HG03460 (cell line): ENCODE results near the gene PSPH.
"Not testable (repeated sequence)": the region's sequence is repeated elsewhere in the genome, so short reads cannot be mapped to it uniquely, and the experiment has no call there.

Experiments used
- ATAC-seq: cut with Tn5 transposase; IDR thresholded peaks from one replicate; pipeline ENCODE4 v1.9.1; 2021; ENCODE audit not compliant: unreplicated experiment

PSPH gene

GRCh38 chr7:56063500-56063881, 12.2 kb upstream of the PSPH start:
- ATAC-seq = no peak

- no peak for ATAC-seq
Observed at GRCh38 chr7:56062382-56062781, 11.1 kb upstream of the PSPH start.

GRCh38 chr7:56053993-56054392, 2.7 kb upstream of the PSPH start:
- no peak for ATAC-seq

DNA sequence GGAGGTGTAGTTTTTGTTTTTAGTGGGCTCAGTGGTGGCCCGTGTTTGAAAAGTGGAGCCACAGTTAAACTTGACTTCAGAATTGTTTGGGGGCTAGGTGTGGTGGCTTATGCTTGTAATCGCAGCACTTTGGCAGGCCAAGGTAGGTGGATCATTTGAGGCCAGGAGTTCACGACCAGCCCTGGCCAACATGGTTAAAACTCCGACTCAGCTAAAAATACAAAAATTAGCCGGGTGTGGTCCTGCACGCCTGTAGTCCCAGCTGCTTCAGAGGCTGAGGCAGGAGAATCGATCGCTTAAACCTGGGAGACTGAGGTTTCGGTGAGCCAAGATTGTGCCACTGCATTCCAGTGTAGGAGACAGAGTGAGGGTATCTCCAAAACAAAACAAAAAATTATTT, 2.1 kb upstream of the PSPH start:
- ATAC-seq = no peak

DNA sequence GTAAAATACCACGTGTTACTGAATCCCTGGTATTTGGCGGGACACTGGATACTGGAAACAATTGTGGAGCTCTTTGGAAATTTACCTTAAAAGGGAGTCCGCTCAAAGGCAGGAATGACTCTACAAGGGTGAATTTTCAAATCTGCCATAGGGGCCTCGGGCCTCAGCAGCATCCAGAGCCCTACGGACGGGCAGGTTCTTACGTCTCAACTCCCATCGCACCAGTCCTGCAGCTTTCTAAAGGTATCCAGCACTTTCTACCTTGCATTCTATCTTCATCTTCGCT, 248 bp downstream of the PSPH start:
- no peak for ATAC-seq

- not testable (repeated sequence) for ATAC-seq
Observed at GRCh38 chr7:56048763-56049162, 2.5 kb downstream of the PSPH start.

DNA sequence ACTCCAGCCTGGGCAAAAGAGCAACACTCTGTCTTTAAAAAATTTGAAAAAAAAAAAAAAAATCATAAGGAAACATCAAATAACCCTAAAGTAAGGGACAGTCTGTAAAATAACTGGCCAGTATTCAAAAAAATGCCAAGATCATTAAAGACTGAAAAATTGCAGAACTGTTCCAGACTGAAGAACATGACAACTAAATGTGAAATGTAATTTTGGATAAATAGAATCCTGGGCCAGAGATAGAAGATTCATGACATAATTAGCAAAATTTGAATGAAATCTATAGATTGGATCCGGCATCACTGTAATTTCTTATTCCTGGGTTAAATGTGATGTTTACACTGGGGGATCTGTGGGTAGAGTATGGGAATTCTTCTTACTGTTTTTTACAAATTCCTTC, 3.0 kb downstream of the PSPH start:
- no peak for ATAC-seq

GRCh38 chr7:56047446-56048116, 3.7 kb downstream of the PSPH start:
- not testable (repeated sequence) for ATAC-seq

DNA sequence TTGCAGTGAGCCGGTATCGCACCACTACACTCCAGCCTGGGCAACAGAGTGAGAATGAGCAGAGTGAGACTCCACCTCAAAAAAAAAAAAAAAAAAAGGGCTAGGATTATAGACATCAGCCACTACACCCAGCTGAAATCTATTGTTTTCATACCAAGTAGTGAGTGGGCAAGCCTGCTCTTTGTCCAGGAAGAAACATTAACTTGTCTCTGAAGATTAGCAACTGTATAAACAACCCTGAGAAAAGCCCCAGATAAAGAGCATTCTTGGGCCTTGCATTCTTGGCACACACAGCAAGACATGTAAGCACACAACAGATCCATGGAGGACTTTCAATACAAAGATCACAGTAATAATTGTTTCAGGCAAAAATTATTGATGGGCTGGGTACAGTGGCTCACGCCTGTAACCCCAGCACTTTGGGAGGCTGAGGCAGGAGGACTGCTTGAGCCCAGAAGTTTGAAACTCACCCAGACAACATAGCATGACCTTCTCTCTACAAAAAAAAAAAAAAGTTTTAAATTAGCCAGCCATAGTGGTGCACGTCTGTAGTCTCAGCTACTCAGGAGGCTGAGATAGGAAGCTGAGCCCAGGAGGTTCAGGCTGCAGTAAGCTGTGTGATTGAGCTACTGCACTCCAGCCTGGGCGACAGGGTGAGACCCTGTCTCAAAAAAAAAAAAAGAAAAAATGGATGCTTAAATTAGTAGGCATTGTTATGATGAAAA, 4.4 kb downstream of the PSPH start:
- ATAC-seq = no peak

- ATAC-seq = not testable (repeated sequence)
Observed at GRCh38 chr7:56045758-56046157, 5.5 kb downstream of the PSPH start.

- no peak for ATAC-seq
Observed at GRCh38 chr7:56040730-56041129, 10.5 kb downstream of the PSPH start.

- peak; percentile 96 for ATAC-seq
Observed at GRCh38 chr7:56033671-56034432, 17.4 kb downstream of the PSPH start.

DNA sequence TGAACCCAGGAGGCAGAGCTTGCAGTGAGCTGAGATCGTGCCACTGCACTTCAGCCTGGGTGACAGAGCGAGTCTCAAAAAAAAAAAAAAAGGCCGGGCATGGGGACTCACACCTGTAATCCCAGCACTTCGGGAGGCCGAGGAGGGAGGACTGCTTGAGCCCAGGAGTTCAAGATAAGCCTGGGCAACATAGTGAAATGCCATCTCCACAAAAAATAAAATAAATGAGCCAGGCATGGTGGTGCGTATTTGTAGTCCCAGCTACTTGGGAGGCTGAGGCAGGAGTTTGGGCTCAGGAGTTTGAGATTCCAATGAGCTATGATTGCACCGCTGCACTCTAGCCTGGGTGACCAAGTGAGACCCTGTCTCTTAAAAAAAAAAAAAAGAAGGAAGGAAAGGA, 18.7 kb downstream of the PSPH start:
- not testable (repeated sequence) for ATAC-seq

GRCh38 chr7:56031556-56031955, 19.7 kb downstream of the PSPH start:
- ATAC-seq = not testable (repeated sequence)

DNA sequence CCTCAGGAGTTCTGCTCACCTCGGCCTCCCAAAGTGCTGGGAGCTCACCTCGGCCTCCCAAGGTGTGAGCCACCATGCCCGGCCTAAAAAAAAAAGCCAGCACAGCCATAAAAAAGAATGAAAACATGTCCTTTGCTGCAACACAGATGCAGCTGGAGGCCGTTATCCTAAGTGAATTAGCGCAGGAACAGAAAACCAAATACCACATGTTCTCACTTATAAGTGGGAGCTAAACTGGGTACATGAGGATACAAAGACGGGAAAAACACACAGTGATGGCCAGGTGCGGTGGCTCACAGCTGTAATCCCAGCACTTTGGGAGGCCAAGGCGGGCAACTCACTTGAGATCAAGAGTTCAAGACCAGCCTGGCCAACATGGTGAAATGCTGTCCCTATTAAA, 20.9 kb downstream of the PSPH start:
- ATAC-seq = no peak

- ATAC-seq = no peak
Observed at GRCh38 chr7:56028942-56029630, 22.2 kb downstream of the PSPH start.

DNA sequence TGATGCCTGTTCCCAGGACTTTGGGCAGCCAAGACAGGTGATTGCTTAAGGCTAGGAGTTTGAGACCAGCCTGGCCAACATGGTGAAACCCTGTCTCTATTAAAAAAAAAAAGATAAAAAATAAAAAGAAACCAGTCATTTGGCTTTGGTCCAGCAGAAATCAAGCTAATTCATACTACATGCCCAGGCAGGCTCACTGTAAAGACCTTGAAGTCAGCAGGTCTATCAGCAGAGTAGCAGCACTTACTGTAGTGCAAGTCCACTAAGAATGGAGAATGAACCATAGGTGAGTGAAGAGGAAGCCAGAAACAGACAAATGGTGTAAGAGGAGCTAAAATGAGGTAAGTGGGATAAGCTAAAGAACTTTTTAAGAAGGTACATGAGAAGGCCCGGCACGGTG, 24.7 kb downstream of the PSPH start:
- ATAC-seq = no peak

DNA sequence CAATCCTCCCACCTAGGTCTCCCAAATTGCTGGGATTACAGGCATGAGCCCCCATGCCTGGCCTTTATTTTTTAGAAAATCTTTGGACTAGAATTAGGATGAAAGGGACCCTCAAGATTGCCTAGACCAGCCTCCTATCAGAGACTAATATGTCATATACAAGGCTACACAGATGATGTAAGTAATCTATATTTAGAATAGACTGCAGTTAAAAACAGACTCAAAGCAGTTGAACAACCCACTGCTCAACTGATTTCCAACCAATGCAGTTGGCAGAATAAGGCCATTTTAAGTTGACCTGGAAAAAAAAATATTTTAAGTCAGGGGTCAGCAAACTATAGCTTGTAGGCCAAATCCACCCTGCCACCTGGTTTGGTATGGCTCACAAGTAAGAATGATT, 27.7 kb downstream of the PSPH start:
- no peak for ATAC-seq

DNA sequence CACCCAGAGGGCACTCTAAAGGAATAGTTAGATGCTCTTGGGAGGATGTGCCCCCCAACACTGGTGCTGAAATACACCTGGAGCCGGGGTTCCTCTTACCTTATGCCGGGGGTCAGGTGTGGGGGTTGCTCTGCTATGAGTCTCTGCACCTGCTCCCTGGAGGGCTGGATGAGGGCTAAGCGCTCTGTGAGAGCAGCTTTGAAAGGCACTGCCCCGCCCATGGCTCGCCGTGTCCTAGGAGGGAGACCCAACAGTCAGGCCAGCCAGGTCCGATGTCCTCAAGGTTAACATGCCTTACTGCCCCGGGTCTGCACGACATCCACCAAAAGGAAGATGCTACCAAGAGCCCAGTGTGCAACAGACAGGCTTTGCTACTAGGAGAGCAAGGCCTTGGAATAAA, 31.7 kb downstream of the PSPH start:
- ATAC-seq = no peak

DNA sequence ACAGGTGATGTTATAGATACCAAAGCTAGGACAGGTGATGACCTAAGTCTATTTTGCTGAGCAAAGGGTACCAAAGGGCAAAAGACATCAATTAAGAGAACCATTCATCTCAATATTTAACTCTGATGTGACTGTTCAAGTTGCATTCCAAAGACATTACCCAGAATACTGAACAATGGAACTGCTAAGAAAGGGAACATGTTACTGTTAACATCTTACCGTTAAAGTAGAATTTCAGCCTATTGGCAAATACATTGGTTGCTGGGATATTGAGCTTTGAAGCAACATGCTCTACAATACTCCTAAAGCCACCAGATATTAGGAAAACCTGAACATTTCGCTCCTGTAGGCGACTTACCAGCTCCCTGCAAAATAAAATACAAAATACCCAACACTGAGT, 34.2 kb downstream of the PSPH start:
- not testable (repeated sequence) for ATAC-seq

GRCh38 chr7:56009695-56010094, 41.5 kb downstream of the PSPH start:
- ATAC-seq = no peak

- no peak for ATAC-seq
Observed at GRCh38 chr7:56007891-56008290, 43.4 kb downstream of the PSPH start.
